Transverse colon (tissue), 4 donors: ENCODE data around the gene AFG1L. TPM values are rescaled to one million over a fixed set of nuclear protein-coding genes. Genes with fewer than 3 reads are reported as not detected.

Experiments used
- DNase-seq: peaks from one replicate; pipeline ENCODE4 v3.0.0-alpha.2; 2019
- H3K27ac ChIP-seq, 4 donors: fragments of 200-600 bp; sonication (generic); 2 replicates each; pipeline ENCODE4 v1.5.1; 2016 to 2018; ENCODE audit warnings: inconsistent platforms in 4 of 4
- H3K27me3 ChIP-seq: fragments of 200-600 bp; sonication (generic); 2 replicates; pipeline ENCODE4 v1.5.1; 2017; ENCODE audit warnings: inconsistent platforms
- H3K36me3 ChIP-seq, 4 donors: fragments of 200-600 bp; sonication (generic); 2 replicates each; pipeline ENCODE4 v1.5.1; 2017 to 2019; ENCODE audit warnings: inconsistent platforms in 4 of 4
- H3K4me1 ChIP-seq, 4 donors: fragments of 200-600 bp; sonication (generic); 2 replicates each; pipeline ENCODE4 v1.5.1; 2017 to 2020; ENCODE audit warnings: inconsistent platforms in 4 of 4
- H3K4me3 ChIP-seq, 4 donors: fragments of 200-600 bp; sonication (generic); 1 replicate in 1 of 4; 2 replicates in 3 of 4; pipeline versions ENCODE4 v1.5.1 to v1.6.1; 2017 to 2019; ENCODE audit warnings: inconsistent platforms in 4 of 4
- H3K9me3 ChIP-seq, 2 donors: fragments of 200-600 bp; sonication (generic); 2 replicates each; pipeline ENCODE4 v1.5.1; 2017 to 2019; ENCODE audit warnings: inconsistent platforms in 2 of 2
- CTCF ChIP-seq, 5 experiments: fragments of 200-600 bp in 3 of 5; fragments of 450-650 bp in 2 of 5; sonication (generic) in 3 of 5; IDR thresholded peaks; 1 replicate in 2 of 5; 2 replicates in 3 of 5; pipeline ENCODE4 v1.5.1; 2016 to 2017; ENCODE audit warnings: antibody characterized with exemption in 5 of 5, inconsistent platforms in 3 of 5, mild to moderate bottlenecking in 2 of 5, moderate library complexity in 1 of 5
- EP300 ChIP-seq: sonication (generic); formaldehyde crosslinking; IDR thresholded peaks from one replicate; pipeline ENCODE4 v1.6.1; 2017; ENCODE audit warnings: antibody characterized with exemption, low read depth
- POLR2A ChIP-seq: fragments of 450-650 bp; IDR thresholded peaks from one replicate; pipeline ENCODE4 v1.6.1; 2016; ENCODE audit warnings: antibody characterized with exemption, mild to moderate bottlenecking, moderate library complexity
- POLR2AphosphoS5 ChIP-seq, 3 donors: sonication (generic); formaldehyde crosslinking; IDR thresholded peaks; one replicate each; pipeline ENCODE4 v1.6.1; 2016; ENCODE audit warnings: antibody characterized with exemption in 3 of 3
- WGBS, 2 donors: methylation state at CpG; one replicate each; pipeline ENCODE4 v1.1.5; 2018; ENCODE audit warnings: low coverage in 1 of 2; 5-methylcytosine and 5-hydroxymethylcytosine counted together
- in situ Hi-C, 4 donors: fragments of 200-750 bp; cut with MboI; loops; one replicate each; pipeline versions ENCODE4 v1.15.0 to v1.15.1; 2017; ENCODE audit warnings: low sequenced_read_pairs in 3 of 4, low pct_ligation_motif_present in 1 of 4, low pct_unique_long_range_greater_than_20kb in 1 of 4
- intact Hi-C: fragments of 100-400 bp; cut with DNase I; formaldehyde crosslinking; loops from one replicate; pipeline ENCODE4 v1.15.1; 2023; ENCODE audit warnings: low total_unique reads
- total RNA-seq, 4 donors: library from RNA; depleted of rRNA; stranded (reverse); fragments of >200 nt; gene quantifications; one replicate each; pipeline ENCODE4 v1.1.0, GENCODE V29; 2016

Gene AFG1L
- total RNA-seq, 4 donors from 2014 or later: 2.2 to 22.5 (median 5.5) TPM

- Histone ChIP-seq H3K36me3 (no peaks in the 10 kb centered on the region), H3K4me1 (no peaks in the 10 kb centered on the region), H3K4me3 (no peak overlapping the region), H3K27ac (no peak overlapping the region), H3K9me3 (no peaks in the 10 kb centered on the region), H3K27me3 (no peaks in the 10 kb centered on the region)
- in situ Hi-C loops: no loop called here
- no peak for TF ChIP-seq CTCF (IDR thresholded peaks at IDR 0.05)
- TF ChIP-seq EP300: no peak
- TF ChIP-seq POLR2A: no peak
- no peak for TF ChIP-seq POLR2AphosphoS5 (IDR thresholded peaks at IDR 0.05)
- 86 to 100% methylated on average over 1 of the region's 1 CpG for WGBS, 2 donors
- no peak for DNase-seq
- intact Hi-C loops: no loop called here
These were observed 17.6 kb upstream of the AFG1L start for GRCh38 chr6:108277295-108277694.

DNA sequence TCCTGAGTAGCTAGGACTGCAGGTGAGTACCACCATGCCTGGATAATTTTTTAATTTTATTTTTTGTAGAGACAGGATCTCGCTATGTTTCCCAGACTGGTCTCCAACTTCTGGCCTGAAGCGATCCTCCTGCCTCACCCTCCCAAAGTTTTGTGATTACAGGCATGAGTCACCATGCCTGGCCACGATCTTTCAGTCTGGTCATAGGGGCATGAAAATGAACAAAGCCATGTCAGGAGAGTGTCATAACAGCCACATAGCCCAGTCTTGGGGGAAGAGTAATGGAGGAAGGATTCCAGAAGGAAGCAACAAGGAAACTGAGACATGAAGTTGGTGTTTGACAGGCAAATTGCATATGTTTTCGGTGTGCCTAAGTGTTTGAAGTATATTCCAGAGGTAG is 17.0 kb upstream of the AFG1L start:
- Histone ChIP-seq H3K27me3 (no peaks in the 10 kb centered on the region), H3K4me3 (no peak overlapping the region), H3K4me1 (no peaks in the 10 kb centered on the region), H3K36me3 (no peaks in the 10 kb centered on the region), H3K27ac (no peak overlapping the region), H3K9me3 (no peaks in the 10 kb centered on the region)
- TF ChIP-seq POLR2A (no peak), CTCF (IDR thresholded peaks at IDR 0.05) (no peak), POLR2AphosphoS5 (IDR thresholded peaks at IDR 0.05) (no peak), EP300 (no peak)
- DNase-seq: no peak
- intact Hi-C loops: no loop called here
- in situ Hi-C loops: no loop called here
- WGBS, 2 donors: 67 to 90% methylated on average over 3 to 4 of the region's 4 CpGs

DNA sequence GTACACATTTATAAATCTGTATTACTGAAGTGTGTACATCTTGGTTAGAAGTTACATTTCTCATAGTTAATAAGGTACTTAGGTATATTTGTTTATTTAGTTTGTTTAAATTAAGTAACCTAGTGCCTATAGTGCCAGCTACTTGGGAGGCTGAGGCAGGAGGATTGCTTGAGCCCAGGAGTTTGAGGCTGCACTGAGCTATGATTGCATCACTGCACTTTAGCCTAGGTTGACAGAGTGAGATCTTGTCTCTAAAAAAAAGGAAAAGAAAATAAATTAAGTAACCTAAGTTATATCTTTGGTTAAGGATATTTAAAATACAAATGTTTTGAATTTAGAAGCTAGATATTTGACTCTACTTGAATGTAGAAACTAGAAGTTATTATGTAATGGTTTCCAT is 9.5 kb upstream of the AFG1L start:
- H3K27me3 ChIP-seq: no peaks in the 10 kb centered on the region
- intact Hi-C loops: no loop called here
- H3K4me3 ChIP-seq: no peak overlapping the region
- no peaks in the 10 kb centered on the region for H3K9me3 ChIP-seq
- H3K36me3 ChIP-seq: no peaks in the 10 kb centered on the region
- no peaks in the 10 kb centered on the region for H3K4me1 ChIP-seq
- in situ Hi-C loops: no loop called here
- H3K27ac ChIP-seq: no peak overlapping the region
- TF ChIP-seq POLR2A (no peak), EP300 (no peak), POLR2AphosphoS5 (IDR thresholded peaks at IDR 0.05) (no peak), CTCF (IDR thresholded peaks at IDR 0.05) (no peak)
- DNase-seq: no peak

DNA sequence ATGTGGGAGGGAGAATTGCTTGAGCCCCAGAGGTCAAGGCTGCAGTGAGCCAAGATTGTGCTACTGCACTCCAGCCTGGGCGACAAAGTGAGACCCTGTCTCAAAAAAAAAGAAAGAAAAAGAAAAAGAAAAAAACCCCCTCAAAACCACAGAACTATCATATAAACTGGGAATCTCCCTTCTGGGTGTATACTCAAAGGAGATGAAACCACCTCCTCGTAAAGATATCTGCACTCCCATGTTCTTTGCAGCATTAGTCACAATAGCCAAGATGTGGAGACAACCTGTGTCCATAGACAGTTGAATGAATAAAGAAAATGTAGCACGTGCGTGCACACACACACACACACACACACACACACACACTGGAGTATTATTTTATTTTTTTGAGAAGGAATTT is 8.5 kb upstream of the AFG1L start:
- H3K4me3 ChIP-seq: no peak overlapping the region
- intact Hi-C loops (no loop called here), in situ Hi-C loops (no loop called here)
- no peaks in the 10 kb centered on the region for H3K27me3 ChIP-seq
- TF ChIP-seq POLR2AphosphoS5 (IDR thresholded peaks at IDR 0.05) (no peak), EP300 (no peak), POLR2A (no peak), CTCF (IDR thresholded peaks at IDR 0.05) (no peak)
- H3K9me3 ChIP-seq: no peaks in the 10 kb centered on the region
- H3K4me1 ChIP-seq: no peaks in the 10 kb centered on the region
- WGBS, 2 donors: 90 to 100% methylated on average over 1 to 4 of the region's 4 CpGs
- no peaks in the 10 kb centered on the region for H3K36me3 ChIP-seq
- no peak overlapping the region for H3K27ac ChIP-seq
- DNase-seq: no peak
